GM19324 (cell line): ENCODE measurements around the gene BAIAP2.

Source experiments
- ATAC-seq: cut with Tn5 transposase; IDR thresholded peaks from one replicate; pipeline ENCODE4 v1.9.1; 2021; ENCODE audit warnings: mild to moderate bottlenecking, moderate library complexity; ENCODE audit not compliant: unreplicated experiment, low FRiP score

Gene BAIAP2

GRCh38 chr17:81083125-81083765 lies 48.3 kb downstream of the BAIAP2 start:
- ATAC-seq, result no peak

DNA sequence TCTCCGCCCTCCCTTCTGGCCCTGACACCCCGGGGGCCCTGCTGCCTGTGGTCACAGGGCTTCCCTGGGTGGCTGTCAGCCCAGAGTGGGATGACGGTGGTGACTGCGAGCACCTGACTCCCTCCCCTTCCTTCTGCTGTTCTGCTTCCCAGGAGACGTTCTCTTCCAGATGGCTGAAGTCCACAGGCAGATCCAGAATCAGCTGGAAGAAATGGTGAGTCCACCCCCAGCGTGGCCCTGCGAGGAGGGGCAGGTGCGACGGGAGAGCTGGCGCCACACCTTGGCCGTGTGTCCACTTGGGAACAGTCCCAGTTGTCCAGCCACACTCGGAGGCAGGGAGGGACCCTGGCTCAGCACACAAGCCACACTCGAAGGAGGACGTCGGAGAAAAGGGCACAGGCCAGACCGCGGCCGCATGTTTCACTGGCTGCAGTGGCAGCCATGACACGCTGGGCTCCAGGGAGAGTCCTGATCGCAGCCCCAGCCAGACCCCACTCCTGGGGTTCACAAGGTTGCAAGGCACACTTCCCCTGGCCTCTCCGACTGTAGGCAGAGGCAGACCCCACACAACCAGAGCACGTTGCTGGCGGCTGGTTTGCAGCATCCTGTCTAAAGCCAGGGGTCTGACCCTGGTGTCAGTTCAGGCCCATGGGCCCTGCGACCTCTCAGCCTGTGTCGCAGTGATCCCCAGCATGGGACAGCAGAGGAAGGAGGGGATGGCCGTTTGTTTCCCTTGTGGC lies 49.9 kb downstream of the BAIAP2 start:
- ATAC-seq, result no peak

- ATAC-seq, result no peak
These were observed 50.5 kb downstream of the BAIAP2 start for GRCh38 chr17:81085420-81085911.

DNA sequence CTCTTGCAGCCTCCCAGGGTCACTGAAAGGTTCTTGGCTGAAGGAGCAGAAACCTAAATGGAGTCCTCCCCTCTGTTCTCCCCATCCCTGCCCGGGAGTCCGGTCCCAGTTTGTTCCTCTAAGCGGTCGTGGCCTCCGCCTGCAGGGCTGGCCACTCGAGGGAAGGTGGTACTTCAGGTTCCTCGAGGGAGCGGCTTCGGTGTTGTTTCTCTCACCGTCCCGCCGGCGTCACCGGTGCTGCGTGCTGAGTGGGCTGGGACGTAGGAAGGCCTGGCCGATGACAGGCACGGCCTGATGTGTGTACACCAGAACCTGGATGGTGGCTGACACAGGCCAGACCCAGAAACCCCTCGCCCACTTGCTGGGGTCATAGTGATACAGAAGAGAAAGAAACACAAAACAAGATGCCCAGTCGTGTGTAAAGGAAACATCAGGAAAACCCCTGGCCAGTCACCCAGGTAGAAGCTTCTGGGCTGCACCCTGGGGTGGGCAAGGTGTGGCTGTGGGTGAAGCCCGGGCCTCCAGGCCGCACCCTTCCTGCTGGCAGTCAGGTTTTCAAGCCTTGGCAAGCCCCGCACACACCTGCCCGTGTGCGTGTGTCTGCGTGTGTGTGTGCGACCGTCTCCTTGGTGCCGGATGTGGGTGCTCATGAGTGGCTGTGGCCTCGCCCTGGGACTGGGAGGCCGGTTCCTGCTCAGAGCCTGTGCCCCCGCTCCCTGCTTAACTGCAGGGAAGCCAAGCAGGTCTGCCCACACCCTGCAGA lies 52.0 kb downstream of the BAIAP2 start:
- ATAC-seq, result no peak

- no peak for ATAC-seq
These were observed 55.6 kb downstream of the BAIAP2 start for GRCh38 chr17:81090361-81091136.

DNA sequence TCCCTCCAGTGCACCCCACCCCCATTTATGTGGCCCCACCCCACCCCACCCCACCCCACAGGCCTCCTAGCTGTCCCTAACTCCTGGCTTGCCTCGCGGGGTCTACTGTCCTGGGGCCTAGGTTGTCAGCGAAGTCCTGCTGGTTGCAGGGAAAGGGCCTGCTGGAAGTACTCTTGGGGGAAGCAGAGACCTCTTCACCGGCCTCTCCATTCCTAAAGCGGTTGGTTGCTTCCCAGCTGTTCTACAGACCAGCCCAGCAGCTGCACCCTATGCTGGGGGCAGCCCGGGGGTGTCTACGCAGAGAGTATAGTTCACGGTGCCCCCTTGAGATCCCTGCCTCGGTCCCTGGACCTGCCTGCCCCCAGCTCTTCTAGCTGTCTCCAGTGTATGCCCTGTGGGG lies 56.2 kb downstream of the BAIAP2 start:
- no peak for ATAC-seq

GRCh38 chr17:81091774-81092517 lies 57.0 kb downstream of the BAIAP2 start:
- no peak for ATAC-seq

DNA sequence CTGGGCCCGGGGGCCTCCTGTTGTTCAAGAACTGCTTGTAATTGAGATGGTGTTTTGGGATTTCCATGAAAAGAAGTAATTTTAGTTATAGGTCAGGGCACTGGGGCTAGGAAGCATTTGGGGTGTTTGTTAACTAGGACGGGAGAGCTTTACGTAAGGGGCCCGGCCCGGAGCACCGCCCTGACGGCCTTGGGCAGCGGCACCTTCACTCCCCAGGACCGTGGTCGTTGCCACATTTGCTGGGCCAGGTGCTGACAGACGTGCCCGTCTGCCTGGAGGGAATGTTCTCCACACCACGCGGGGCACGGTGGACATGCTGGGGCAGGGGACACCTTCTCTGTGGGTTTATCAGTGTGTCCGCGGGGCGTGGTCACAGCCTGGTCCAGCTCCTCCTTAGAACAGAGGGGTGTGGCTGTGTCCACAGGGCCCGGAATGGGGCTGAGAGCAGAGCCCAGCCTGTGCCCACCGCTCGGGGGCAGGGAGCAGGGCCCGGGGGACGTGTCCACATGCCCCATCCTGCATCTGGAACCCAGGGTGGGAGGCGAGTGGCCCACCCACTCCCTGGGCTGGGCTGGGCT lies 57.7 kb downstream of the BAIAP2 start:
- no peak for ATAC-seq

DNA sequence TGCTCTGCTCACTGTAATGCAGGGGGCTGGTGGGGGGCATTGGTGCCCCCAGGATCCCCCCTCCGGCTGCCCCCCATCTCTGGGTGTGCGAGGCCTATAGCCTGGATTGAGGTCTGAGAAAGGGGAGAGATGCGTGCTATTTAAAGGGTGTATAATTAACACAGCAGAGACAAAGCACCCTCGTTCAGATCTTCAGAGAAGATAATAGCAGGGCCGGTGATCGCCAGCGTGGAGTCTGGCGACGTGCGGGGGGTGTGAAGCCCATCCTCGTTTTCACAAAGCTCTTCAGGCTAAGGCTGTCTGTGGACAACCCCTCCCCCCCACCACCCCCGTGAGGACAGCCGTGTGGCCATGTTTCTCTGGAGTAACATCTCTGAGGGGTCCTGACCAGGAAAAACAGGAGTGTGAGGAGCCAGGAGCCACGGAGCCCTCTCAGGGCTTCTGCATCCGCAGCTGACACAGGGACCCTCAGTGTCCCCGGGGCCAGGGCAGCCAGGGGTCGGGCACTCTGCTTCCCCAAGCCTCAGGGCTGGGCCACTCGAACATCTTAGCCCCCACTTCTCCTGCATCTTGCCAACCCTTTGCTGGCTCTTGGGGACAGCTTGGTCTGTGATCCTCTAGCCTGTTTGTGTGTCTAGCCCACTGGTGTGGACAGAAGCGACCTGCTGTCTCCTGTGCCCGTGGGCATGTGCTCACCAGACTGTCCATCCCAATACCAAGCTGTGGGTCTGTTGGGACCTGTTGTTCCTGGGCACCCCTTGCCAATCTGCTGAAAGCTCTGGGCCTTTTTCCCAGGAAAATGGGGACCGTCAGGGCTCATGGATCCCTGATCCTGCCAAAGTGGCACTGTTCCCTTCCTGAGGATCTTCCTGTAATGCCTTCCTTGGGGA lies 58.9 kb downstream of the BAIAP2 start:
- no peak for ATAC-seq

GRCh38 chr17:81094509-81095382 lies 59.8 kb downstream of the BAIAP2 start:
- ATAC-seq, result no peak

DNA sequence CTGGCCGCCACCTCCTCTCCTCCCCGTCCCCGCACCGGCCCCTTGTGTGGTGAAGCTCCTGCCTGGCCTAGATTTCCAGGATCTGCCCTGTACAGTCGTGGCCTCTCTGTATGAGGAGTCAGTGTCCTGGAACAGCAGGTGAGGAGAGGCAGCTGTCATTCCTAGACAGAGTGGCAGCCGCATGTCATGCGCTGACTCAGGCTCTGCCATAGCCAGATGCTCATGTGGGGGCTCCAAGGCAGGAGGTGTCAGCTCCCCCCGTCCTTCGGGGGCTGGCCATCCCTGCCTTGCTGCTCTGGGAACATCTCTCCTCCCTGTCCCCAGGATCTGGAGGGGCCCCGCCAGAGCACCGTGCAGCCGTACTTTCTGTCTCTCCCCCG lies 60.4 kb downstream of the BAIAP2 start:
- no peak for ATAC-seq

DNA sequence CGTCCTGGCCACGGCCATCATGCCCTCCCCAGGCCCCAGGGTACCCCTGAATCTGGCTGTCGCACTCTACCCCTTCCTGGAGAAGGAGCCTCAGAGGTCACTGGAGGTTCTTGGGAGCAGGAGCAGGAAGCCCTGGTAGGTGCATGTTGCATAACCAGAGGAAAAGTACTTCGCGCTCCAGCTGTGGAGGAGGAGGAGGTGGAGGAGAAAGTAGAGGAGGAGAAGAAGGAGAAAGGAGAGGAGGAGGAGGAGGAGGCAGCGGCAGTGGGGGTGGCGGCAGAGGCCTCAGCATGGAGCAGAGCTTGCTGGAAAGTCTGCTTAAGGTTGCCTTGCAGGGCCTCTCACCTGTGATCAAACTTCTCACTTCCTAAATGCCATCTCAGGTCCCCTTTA lies 61.8 kb downstream of the BAIAP2 start:
- no peak for ATAC-seq

DNA sequence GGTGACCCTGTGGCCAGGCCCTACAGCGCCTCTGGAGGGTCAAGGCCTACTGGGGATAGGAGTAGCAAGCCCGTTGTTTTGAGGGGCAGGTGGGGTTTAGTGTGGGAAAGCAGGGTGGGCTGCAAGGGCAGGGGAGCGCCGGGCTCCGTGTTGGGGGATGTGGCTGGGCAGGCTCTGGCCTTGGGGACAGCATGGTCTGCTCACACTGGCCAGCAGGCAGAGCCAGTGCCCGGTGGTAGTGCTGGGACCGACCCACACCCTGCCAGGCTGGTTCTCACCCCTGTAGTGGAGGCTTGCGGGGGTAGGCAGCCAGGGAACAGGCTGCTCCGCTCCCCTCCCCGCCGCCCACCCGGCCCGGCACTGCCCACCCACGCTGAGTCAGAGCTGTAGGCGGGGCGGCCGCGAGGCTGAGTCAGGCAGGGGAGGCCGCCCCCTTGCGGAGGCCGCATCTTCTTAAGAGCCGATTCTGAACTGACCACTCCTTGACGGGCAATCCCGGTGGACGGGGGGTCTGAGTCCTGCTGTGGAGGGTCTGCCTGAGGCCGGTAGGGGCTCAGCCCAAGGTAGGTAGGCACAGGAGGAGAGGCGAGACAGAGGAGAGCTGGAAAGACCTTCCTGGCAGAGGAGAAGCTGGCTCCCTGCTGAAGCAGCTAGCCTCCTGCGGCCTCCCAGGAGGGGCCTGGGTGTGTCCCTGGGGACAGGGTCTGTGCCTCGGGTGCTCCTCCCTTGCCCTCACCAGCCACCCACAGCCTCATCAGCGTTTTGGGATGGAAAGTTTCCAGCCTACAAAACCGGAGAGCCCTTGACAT lies 62.4 kb downstream of the BAIAP2 start:
- no peak for ATAC-seq

DNA sequence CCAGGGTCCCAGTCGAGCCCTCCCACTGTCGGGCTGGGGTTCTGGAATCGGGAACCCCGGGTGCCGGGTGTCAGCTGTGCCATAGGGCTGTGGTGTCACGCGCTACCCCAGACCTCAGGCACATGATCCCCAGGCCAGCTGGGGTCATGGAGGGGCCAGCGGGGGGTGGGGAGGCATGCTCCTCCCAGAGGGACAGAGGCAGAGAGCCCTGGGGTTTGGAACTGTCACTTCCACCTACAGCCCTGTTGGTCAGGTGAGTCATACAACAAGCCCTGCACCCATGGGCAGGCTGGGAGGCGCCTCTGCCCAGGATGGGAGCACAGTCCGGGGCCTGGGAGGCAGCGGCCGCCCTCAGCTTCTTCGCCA lies 63.0 kb downstream of the BAIAP2 start:
- no peak for ATAC-seq

DNA sequence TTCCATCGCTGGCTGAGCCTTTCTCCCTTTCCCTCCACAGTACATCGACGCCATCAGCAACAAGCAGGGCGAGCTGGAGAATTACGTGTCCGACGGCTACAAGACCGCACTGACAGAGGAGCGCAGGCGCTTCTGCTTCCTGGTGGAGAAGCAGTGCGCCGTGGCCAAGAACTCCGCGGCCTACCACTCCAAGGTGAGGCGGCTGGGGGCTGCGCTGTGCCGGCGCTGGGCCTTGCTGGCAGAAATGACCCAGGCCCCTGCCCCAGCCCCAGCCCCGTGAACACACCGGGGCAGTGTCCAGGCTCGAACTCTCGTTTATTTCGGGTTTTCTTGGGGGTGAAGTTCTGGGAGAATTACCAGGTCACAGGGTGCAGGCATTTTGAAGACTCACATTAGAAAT lies 64.9 kb downstream of the BAIAP2 start:
- ATAC-seq, result no peak

DNA sequence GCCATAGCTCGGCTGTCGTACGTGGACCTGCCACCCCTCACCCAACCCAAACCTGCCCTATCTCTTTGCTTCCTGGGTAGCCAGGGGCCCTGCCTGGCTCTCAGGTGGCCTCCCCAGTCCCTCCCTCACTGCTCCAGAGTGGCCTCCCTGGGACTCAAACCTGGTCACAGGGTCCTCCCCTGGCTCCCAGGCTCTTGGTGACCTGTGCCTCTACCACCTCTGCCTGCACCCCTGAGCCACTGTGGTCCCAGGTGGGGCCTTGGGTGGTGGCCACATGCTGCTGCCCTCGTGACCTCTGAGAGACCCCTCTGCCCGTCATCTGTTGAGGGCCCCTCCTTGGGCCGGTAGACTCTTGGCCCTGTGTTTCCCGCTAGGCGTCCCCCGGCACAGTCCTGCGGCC lies 65.7 kb downstream of the BAIAP2 start:
- ATAC-seq, result no peak
